CD4-positive, alpha-beta T cell treated with Interferon gamma for 1 hour (primary cell): ENCODE data around the gene IVD.

Experiments used
- DNase-seq: peaks from one replicate; pipeline ENCODE4 v3.0.0-alpha.2; 2020

Gene IVD

DNA sequence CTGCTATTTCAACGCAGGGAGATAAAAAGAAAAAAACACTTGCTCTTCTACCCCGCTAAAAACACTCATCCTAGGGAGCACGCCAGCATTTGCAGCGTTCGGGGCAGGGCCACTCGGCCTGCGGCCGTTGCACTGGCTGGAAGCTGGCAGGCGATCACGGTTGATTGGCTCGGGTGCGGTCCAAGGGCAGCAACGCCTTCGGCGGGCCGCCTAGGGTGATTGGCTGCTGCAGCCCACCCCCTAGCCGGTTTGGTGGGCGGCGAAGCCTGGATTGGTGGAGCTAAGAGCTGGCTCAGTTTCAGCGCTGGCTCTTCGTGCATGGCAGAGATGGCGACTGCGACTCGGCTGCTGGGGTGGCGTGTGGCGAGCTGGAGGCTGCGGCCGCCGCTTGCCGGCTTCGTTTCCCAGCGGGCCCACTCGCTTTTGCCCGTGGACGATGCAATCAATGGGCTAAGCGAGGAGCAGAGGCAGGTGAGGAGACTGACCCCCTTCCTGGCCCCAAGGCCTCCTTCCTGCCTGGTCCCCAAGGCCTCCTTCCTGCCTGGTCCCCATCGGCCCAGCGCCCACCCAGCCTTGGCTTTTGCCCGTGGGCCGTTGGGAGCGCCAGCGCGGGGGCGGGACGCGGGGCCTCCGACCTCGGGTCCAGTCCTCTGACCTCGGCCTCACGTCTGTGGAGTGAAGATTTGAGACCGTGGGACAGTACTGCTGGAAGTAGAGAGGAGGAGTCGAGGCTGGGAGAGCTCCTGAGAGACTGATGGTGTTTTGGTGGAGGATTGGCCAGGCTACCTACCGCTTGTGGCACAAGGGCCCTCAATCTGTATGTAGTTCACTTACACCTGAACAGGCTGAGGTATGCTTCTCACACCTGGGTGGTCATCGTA is at the start of gene IVD:
TSS of gene IVD (plus strand) at position 295 of the 881 bp plus-strand sequence. CDS start at position 328, 33 bp downstream.
- peak; percentile 87 for DNase-seq

DNA sequence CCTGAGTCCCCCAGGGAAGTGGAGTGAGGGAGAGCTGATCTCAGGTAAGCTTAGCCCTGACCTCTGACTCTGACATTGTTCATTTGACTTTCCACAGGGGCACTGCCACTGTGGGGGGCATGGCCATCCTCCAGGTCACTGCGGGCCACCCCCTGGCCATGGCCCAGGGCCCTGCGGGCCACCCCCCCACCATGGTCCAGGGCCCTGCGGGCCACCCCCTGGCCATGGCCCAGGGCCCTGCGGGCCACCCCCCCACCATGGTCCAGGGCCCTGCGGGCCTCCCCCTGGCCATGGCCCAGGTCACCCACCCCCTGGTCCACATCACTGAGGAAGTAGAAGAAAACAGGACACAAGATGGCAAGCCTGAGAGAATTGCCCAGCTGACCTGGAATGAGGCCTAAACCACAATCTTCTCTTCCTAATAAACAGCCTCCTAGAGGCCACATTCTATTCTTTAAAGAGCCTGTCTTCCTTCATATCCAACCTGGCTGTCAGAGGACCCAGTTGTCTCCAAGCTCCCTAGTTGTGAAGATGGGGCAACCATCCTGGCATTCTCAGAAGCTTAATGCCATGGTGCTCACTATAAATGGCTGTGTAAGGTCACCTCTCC is 49.5 kb upstream of the IVD start:
- DNase-seq: no peak

DNA sequence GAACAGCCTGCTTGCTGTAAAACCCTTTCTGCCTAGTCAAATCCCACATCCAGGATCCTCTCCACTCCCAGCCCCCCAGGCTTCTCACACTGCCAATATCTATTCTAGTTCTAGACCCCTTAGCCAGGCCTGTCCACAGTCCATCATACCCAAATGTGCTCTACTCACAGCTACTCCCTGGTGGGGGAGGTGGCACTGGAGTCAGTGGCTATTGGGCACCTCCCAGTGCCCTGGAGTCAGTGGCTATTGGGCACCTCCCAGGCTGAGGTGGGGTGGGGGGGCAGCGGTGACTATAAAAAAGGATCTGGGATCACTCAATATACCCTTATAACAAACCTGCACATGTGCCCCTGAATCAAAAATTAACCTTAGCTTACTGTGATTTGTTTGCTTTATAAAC is 48.3 kb upstream of the IVD start:
- DNase-seq: no peak

DNA sequence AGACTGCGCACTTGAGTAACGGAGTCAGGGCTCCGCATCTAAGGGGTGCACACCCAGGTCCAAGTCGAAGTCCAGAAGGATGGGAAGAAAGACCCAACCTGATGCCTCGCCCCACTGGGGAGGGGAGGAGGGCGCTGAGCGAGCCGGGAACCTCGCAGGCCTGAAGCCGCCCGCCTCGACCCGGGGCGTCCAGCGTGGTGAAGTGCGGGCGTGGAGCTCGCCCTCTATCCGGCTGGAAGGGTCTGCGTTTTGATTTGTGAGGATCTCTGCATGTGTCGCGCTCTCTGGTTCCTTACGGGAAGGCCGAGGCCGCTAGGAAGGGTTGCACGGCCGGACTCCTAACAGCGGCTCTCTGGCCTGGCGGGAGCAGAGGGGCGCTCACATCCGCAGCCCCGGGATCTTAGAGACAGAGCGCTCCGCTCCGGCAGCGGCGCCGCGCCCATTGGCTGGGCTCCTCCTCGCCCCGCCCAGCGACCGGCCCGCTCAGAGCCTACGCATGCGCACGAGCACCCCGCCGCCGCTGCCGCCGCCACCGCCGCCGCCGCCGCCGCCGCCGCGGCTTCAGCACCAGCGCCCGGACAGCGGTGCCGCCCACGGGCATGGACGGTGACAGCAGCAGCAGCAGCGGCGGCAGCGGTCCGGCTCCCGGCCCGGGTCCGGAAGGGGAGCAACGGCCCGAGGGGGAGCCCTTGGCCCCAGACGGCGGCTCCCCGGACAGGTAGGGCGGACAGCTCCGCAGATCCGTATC is 47.7 kb upstream of the IVD start, which contains the start of gene DISP2:
TSS of gene DISP2 (plus strand) at position 497 of the 748 bp plus-strand sequence. CDS start at position 600, 103 bp downstream.
- DNase-seq: peak; percentile 87

DNA sequence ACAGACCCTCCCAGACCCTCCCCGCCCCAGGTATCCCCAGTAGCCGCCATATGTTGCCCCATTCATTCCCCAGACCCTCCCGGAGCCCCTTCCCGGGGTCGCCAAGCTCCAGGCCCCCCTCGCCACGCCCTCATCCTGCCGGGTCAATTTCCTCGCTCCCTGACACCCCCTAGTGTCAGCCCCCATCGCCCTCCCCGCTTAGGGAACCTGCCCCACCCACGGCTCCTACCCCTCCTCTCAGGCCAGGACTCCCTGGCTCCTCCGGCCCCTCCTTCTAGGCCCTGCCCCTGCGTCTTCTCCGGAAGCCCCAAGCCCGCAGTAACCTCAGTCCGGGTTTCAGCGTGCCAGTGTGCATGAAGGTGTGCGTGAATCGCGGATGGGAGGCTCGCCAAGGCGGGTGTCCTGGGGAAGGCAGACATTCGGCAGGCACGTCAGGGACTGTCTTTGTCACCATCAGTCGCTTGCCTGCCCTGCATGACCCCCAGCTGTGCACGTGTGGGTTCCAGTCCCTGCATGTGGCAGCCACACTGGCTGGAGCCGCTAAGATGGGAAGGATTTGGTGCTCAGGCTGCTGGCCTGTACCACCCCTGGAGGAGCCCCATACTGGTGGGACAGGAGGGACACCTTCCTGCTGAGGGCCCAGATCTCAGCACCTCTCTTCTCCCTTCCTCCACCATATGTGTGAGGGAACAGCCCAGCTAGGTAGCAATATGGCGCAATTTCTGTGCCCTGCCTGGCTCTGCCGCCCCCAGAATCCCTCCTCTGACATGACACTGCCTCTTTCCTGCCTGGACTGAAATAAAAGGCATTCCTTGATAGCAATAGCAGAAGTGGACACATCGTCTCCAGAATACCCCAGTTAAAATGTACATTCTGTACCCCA is 46.9 kb upstream of the IVD start:
- no peak for DNase-seq

DNA sequence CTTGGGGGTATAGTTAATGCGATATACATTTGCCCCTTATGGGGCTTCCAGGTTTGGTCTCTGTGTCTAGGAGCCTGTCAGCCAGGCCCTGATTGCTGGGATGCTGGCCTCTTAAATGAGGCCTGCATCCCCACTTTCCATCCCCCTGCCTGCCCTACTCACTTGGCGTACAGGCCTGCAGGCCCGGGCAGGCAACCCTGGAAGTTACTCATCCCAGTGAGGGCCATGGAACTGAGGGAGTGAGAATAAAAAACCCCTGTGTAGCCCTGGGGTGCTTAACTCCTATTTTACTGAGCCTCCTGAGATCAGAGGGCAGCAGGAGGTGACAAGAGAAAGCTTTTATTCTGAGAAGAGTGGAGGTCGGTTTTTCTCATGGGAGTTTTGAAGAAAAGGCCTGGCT is 45.6 kb upstream of the IVD start:
- DNase-seq: no peak

DNA sequence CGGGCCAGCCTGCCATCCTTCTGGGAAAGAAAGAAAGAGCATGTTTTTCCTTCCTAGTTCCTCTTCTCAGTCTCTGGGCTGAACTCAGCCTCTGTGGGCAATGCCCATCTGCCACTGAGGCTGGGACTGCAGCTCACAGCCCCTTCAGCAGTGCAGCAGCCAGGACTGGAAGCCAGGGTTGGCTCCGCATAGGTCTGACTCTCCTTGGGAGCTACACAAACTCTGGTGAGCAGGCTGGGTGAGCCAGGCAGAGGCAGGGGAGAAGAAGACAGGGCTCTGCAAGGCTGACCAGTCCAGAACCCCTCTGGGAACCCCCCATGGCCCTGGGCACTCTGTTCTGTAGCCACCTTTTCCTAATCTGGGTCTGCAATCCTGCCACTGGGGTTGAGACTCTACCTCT is 44.0 kb upstream of the IVD start:
- no peak for DNase-seq

DNA sequence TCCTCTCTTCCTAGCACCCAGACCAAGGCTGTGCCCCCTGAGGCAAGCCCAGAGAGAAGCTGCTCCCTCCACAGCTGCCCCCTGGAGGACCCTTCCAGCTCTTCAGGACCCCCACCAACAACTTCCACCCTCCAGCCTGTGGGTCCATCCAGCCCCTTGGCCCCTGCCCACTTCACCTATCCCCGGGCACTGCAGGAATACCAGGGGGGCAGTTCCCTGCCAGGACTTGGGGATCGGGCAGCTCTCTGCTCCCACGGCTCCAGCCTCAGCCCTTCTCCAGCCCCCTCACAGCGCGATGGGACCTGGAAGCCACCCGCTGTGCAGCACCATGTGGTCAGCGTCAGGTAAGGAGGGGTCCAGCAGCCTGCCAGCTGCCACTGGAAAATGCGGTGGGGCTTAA is 42.0 kb upstream of the IVD start:
- DNase-seq: no peak

DNA sequence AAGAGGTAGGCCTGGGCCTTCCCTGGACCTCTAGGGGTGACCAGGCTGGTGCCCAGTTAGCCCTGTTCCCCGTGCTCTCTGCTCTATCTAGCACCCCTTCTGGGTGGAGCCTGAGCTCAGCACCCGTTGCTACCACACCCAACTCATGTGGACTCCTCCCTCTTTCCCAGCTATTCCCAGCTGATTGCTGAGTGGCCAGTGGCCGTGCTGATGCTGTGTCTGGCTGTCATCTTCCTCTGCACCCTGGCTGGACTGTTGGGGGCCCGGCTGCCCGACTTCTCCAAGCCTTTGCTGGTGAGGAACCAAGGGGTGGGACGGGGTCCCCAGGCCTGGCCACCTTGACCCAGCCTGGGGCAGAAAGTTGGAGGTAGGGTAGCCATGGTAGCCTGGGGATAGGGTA is 41.3 kb upstream of the IVD start:
- no peak for DNase-seq

DNA sequence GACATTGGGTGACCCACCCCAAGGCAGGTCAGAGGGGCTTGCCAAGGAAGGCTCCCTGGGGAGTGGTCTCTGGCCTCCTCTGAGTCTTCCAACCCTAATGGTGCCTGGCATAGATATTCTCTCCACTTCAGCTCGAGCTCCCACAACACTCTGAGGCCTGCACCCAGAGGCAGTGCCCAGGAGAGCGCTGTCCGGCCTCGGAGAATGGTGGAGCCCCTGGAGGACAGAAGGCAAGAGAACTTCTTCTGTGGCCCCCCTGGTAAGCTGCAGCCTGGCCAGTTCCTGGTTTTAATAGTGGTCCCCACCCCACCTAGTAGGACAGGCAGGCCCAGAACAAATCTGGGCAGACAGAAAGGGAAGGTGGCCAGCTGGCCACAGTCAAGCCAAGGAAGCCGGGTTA is 40.6 kb upstream of the IVD start:
- no peak for DNase-seq

DNA sequence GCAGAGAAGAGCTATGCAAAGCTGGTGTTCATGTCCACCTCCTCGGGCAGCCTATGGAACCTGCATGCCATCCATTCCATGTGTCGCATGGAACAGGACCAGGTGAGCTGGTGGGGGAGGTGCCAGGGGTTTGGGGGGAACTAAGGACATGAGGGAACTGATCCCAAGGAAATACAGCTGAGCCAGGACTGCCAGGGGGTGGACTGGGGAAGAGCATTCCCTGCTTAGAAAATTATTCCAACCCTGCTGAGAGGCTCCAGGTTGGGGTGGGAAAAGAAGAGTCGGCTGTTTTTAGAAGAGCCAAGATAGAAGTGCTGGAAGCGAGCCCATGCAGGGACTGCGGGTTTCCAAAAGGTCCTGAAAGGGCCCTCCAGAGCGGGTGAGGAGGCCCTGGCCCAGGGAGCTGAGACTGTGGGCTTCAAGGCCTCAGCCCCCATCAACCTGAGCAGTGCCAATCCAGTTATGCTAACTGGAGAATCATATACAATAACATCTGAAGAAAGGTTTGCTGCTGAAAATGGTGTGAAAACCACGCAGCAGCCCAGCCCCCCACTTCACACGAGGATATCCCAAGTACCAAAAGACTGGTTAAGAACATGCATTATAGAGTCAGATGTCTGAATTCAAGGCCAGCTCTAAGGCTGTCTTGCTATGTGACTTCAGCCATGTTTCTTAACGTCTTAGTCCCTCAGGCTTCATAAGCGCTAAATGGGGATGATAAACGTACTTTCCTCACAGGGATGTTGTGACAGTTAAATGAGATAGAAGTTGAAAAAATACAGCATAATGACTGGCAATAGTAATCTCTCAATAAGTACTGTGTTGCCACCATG is 39.8 kb upstream of the IVD start:
- no peak for DNase-seq

DNA sequence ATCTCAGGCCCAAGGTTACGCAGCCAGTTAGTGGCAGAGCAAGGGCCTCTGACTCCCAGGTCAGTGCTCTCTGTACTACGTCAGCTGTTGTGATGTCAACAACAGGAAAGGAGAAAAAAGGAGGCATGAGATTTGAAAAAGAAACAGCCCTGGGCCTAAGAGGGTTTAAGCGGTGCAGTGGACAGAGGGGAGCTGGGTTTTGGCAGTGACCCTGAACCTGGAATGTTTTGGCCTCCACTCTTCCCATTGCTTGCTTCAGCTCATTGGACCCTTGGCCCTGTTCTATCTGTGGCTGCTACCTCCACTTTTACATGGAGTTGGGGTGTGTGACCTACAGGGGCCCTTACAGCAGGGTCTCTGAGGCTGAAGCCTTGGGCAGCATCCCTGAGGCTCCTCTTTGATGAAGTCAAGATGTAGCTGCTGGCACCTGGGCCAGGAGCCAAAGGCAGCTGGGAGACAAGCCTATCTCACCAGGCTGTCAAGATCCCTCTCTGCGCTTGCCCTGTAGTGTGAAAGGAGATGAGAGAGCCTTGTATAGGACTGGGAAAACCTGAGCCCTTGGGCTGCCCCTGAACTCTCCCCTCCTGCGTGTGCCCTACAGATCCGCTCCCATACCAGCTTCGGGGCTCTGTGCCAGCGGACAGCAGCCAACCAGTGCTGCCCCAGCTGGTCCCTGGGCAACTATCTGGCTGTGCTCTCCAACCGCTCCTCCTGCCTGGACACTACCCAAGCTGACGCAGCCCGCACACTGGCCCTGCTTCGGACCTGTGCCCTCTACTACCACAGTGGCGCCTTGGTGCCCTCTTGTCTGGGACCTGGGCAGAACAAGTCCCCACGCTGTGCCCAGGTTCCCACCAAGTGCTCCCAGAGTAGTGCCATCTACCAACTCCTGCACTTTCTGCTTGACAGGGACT is 38.9 kb upstream of the IVD start:
- no peak for DNase-seq

DNA sequence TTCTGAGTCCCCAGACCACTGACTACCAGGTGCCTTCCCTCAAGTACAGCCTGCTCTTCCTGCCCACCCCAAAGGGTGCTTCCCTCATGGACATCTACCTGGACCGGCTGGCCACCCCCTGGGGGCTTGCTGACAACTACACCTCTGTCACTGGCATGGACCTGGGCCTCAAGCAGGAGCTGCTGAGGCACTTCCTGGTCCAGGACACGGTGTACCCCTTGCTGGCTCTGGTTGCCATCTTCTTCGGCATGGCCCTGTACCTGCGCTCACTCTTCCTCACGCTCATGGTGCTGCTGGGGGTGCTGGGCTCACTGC is 38.3 kb upstream of the IVD start:
- no peak for DNase-seq

DNA sequence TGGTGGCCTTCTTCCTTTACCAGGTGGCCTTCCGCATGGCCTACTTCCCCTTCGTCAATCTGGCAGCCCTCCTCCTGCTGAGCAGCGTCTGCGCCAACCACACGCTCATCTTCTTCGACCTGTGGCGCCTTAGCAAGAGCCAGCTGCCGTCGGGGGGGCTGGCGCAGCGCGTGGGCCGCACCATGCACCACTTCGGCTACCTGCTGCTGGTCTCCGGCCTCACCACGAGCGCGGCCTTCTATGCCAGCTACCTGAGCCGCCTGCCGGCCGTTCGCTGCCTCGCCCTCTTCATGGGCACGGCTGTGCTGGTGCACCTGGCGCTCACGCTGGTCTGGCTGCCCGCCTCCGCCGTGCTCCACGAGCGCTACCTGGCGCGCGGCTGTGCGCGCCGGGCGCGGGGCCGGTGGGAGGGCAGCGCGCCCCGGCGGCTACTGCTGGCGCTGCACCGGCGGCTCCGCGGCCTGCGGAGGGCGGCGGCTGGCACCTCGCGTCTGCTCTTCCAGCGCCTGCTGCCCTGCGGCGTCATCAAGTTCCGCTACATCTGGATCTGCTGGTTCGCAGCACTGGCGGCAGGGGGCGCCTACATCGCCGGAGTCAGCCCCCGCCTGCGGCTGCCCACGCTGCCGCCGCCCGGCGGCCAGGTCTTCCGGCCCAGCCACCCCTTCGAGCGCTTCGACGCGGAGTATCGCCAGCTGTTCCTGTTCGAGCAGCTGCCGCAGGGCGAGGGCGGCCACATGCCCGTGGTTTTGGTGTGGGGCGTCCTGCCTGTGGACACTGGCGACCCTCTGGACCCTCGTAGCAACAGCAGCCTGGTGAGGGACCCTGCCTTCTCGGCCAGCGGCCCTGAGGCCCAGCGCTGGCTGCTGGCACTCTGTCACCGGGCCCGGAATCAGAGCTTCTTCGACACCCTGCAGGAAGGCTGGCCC is 37.6 kb upstream of the IVD start:
- peak; percentile 93 for DNase-seq

DNA sequence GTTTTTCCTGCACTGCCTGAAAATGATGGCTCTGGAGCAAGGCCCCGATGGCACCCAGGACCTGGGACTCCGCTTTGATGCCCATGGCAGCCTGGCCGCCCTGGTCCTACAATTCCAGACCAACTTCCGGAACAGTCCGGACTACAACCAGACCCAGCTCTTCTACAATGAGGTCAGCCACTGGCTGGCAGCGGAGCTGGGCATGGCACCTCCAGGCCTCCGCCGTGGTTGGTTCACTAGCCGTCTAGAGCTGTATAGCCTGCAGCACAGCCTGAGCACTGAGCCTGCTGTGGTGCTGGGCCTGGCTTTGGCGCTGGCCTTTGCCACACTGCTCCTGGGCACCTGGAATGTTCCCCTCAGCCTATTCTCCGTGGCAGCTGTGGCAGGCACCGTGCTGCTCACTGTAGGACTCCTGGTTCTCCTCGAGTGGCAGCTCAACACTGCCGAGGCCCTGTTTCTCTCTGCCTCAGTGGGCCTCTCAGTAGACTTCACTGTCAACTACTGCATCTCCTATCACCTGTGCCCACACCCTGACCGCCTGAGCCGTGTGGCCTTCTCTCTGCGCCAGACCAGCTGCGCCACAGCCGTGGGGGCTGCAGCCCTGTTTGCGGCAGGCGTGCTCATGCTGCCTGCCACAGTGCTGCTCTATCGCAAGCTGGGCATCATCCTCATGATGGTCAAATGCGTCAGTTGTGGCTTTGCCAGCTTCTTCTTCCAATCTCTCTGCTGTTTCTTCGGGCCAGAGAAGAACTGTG is 36.7 kb upstream of the IVD start:
- DNase-seq: no peak

DNA sequence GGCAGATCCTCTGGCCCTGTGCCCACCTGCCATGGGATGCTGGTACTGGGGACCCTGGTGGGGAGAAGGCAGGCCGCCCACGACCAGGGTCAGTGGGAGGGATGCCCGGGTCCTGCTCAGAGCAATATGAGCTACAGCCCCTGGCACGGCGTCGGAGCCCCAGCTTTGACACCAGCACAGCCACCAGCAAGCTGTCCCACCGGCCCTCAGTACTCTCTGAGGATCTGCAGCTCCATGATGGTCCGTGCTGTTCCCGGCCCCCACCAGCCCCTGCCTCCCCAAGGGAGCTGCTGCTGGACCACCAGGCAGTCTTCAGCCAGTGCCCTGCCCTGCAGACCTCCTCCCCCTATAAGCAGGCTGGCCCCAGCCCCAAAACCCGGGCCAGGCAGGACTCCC is 36.1 kb upstream of the IVD start:
- no peak for DNase-seq

DNA sequence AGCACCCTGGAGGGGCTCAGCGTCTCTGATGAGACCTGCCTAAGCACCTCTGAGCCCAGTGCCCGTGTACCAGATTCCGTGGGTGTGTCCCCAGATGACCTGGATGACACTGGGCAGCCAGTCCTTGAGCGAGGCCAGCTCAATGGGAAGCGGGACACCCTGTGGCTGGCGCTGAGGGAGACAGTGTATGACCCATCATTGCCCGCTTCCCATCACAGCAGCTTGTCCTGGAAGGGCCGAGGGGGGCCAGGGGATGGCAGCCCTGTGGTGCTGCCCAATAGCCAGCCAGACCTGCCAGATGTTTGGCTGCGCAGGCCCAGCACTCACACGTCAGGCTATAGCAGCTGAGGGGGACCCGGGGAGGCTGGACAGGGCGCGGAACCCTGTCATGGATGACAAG is 35.6 kb upstream of the IVD start:
- DNase-seq: no peak

DNA sequence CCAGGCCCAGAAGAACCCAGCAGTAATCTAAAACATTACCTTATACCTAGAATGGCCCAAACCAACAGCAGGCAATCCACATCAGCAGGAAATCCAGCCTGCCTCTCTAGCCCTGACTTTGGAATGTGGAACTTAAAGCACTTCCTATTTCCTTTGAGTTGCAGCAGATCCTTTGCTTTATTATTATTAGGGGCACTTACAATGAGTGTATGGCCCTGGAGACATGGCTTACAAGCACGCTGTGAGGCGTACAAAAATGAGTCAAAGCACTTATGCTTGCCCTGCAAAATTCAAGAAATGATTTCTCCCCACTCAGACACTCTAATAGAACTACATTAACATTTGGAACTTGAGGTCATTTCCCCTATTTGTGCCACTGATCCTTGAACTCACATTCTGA is 32.6 kb upstream of the IVD start:
- no peak for DNase-seq

DNA sequence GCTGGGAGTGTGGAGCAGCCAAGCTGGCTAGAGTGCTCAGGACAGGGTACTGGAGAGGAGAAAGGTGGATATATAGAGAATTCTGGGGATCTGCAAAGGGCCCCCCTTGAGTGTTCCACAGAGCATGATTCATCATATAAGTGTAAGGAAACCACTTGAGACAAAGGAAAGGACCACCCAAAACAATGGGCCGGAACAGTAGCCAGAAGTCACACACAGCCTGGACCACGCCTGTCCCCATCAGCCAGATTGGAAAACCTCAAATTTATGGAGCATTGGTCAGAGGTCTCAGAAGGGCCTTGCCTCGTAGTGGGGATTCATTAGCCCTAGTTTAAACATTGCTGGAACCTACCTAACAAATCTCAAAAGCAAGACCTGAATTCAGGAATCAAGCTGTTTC is 28.0 kb upstream of the IVD start:
- no peak for DNase-seq
